ENCODE results near the gene ESYT2. TPM values are rescaled to one million over a fixed set of nuclear protein-coding genes. Genes with fewer than 3 reads are reported as not detected.
A peak's percentile ranks its signal among the peaks of the same experiment; 100 is the strongest.

The ESYT2 gene
- total RNA-seq, 1 donor from 2014 or later, result 102 TPM

GRCh38 chr7:158782761-158783401, 46.4 kb downstream of the ESYT2 start:
- peaks cover 11 to 22% of the 10 kb centered on the region in 2 donors for H3K36me3 ChIP-seq
- H3K9me3 ChIP-seq, result no peaks in the 10 kb centered on the region
- no peaks in the 10 kb centered on the region for H3K27me3 ChIP-seq
- intact Hi-C loops (cut with DNase I), result loop anchor here (1.0 to 2.0 kb wide), 6 partner anchors 20 to 194 kb away; partner anchors contain the start of genes DYNC2I1, ESYT2 and NCAPG2
- peak; percentile 59 to 67 (median 66) for TF ChIP-seq CTCF (IDR thresholded peaks at IDR 0.05)
- H3K4me3 ChIP-seq, result peak overlapping the region; percentile 28 to 43
- DNase-seq (ENCODE audit: low spot score in 2 of 2), result peak; percentile 59 to 93
- peaks cover 8 to 54% of the 10 kb centered on the region in 2 donors for H3K4me1 ChIP-seq
- H3K27ac ChIP-seq, result peak overlapping the region; percentile 87 to 88

DNA sequence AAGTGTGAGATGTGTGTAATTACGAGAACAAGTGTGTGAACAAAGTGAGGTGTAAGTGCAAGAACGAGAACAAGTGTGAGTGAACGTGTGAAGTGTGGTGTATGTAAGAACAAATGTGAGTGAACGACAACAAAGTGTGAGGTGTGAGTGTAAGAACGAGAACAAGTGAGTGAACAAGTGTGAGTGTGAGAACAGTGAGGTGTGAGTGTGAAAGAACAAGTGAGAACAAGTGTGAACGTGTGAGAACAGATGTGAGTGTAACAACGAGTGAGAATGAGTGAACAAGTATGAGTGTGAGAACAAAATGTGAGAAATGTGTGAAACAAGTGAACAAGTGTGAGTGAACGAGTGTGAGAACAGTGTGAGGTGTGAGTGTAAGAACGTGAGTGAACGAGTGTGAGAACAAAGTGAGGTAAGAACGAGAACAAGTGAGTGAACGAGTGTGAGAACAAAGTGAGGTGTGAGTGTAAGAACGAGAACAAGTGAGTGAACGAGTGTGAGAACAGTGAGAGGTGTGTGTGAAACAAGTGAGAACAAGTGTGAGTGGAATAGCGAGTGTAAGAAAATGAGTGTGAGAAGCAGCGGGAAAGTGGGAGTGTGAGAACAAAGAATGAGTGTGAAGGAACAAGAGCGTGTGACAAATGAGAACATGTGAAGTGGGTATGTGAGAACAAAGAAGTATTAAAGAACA, 47.2 kb downstream of the ESYT2 start:
- intact Hi-C loops (cut with DNase I), result loop anchor here (1.0 to 2.0 kb wide), 4 partner anchors 21 to 195 kb away; partner anchors contain the start of gene DYNC2I1
- peaks cover 8 to 54% of the 10 kb centered on the region in 2 donors for H3K4me1 ChIP-seq
- H3K9me3 ChIP-seq, result no peaks in the 10 kb centered on the region
- H3K27me3 ChIP-seq, result no peaks in the 10 kb centered on the region
- TF ChIP-seq CTCF (IDR thresholded peaks at IDR 0.05), result no peak
- no peak for DNase-seq (ENCODE audit: low spot score in 2 of 2)
- H3K4me3 ChIP-seq, result no peak overlapping the region
- H3K36me3 ChIP-seq, result peaks cover 11 to 22% of the 10 kb centered on the region in 2 donors
- H3K27ac ChIP-seq, result peak overlapping the region; percentile 87 to 88

- DNase-seq (ENCODE audit: low spot score in 2 of 2), result no peak
- H3K4me1 ChIP-seq, result peaks cover 8 to 48% of the 10 kb centered on the region in 2 donors
- intact Hi-C loops (cut with DNase I), result no loop called here
- no peak overlapping the region for H3K4me3 ChIP-seq
- TF ChIP-seq CTCF (IDR thresholded peaks at IDR 0.05), result no peak
- no peaks in the 10 kb centered on the region for H3K27me3 ChIP-seq
- H3K9me3 ChIP-seq, result no peaks in the 10 kb centered on the region
- H3K27ac ChIP-seq, result peak overlapping the region; percentile 43 to 61
- H3K36me3 ChIP-seq, result peaks cover 11 to 22% of the 10 kb centered on the region in 2 donors
These were observed 47.9 kb downstream of the ESYT2 start for GRCh38 chr7:158781217-158781973.

DNA sequence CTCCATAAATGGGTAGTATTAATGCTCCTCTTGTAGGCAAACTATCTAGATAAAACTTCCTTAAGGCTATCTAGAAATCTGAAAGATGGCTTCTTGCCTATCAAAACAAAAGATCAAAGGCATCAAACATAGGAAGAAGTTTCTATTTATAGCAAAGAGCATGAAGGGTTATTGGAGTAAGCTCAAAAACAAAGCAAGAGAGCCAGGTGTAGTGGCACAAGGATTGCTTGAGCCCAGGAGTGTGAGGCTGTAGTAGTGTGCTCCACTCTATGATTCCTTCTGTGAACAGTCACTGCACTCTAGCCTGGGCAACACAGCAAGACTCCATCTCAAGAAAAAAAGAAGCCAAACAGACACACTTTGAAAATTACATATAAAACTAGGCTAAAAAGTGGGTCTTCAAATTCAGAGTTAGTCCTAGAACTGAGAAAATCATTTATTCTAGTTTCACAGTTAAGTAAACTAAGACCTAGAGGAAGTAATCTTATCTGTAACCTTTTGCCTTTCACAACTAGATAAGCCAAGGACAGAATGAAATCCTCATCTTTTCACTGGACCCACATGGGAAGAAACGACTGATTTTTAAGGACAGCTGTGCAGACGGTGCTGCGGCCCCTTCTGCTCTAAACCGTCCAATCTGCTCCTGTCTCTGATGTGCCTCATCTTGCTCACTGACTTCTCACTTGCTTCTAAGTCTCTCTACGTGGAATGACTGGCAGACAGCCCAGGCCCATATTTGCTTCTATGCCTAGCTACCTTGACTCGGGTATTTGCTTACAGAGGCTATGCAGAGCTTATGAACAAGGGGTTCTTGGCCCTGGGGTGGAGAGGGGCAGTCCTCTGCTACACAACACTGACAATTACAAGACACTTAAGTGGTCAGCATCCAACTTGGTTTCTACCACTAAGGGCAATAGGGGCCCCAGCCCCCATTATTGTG, 50.0 kb downstream of the ESYT2 start:
- Histone ChIP-seq H3K27ac (peak overlapping the region; percentile 43 to 61), H3K4me1 (peaks cover 5 to 35% of the 10 kb centered on the region in 2 donors), H3K36me3 (peaks cover 15 to 29% of the 10 kb centered on the region in 2 donors), H3K27me3 (no peaks in the 10 kb centered on the region), H3K4me3 (no peak overlapping the region), H3K9me3 (no peaks in the 10 kb centered on the region)
- no peak for TF ChIP-seq CTCF (IDR thresholded peaks at IDR 0.05)
- intact Hi-C loops (cut with DNase I), result no loop called here
- no peak for DNase-seq (ENCODE audit: low spot score in 2 of 2)

GRCh38 chr7:158778471-158778870, 50.8 kb downstream of the ESYT2 start:
- TF ChIP-seq CTCF (IDR thresholded peaks at IDR 0.05), result no peak
- no peaks in the 10 kb centered on the region for H3K27me3 ChIP-seq
- no peak overlapping the region for H3K4me3 ChIP-seq
- no peak for DNase-seq (ENCODE audit: low spot score in 2 of 2)
- intact Hi-C loops (cut with DNase I), result no loop called here
- peaks cover 5 to 26% of the 10 kb centered on the region in 2 donors for H3K4me1 ChIP-seq
- H3K36me3 ChIP-seq, result peaks cover 16 to 30% of the 10 kb centered on the region in 2 donors
- peak overlapping the region in 1 of 2 donors; percentile 43 for H3K27ac ChIP-seq
- no peaks in the 10 kb centered on the region for H3K9me3 ChIP-seq

Data from ascending aorta (tissue), 2 donors.